HG02678 (cell line): Measurements from ENCODE around the gene PHF2.

Experiments used
- ATAC-seq: cut with Tn5 transposase; IDR thresholded peaks from one replicate; pipeline ENCODE4 v1.9.1; 2021; ENCODE audit warnings: mild to moderate bottlenecking, moderate library complexity; ENCODE audit not compliant: unreplicated experiment

Gene PHF2

DNA sequence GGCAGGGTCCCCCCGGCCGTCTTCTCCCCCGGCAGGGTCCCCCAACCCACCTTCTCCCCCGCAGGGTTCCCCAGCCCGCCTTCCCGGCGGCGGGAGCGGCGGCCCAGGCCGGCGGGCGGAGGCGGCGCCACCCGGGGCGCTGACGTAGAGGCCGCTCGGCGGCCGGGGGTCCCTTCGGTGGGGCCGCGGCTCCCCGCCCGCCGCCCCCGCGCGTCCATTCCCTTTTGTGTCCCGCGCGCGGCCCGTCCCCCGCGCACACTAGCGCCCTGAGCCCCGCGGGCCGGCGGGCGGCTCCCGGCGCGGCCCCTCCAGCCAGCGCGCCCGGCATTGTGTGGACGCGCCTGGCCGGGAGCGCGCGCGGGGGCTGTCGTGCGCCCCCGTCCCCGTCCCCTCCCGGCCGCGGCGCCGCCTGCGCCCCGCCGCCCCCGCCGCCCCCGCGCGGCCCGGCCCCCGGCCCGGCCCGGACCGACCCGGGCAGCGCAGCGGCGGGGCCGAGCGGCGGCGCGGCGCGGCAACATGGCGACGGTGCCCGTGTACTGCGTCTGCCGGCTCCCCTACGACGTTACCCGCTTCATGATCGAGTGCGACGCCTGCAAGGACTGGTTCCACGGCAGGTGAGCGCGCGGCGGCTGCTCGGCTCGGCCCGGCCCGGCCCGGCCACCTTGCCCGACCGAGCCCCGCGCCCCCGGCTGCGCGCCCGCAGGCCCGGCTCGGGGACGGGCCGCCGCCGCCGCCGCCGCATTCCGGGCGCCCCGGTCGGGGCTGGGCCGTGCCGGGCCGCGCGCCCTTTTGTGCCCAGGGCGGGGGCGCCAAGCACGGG, at the start of gene PHF2:
Gene PHF2, plus strand, starts transcription at position 327 of the 820 bp plus-strand sequence. Its CDS starts 190 bp downstream, at position 517.
- peak; percentile 43 for ATAC-seq

DNA sequence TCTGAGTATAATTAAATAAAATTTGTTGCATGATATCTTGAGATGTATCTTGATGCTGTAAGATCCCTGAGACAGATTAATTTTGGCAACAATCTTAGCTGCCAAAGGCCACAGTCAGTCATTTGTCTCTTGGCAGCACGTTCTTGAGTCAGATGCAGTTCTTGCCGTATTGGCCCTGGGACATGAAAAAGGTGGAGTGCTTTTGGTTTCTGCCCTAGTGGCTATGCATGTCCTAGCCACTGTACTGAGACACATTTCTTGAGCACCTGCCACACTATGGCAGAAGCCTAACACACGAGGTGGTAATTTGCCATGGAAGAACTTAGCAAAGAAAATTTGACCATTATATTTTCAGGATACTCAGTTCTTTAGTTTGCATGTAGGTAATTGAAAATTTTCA, 45.0 kb upstream of the PHF2 start:
- ATAC-seq = no peak

DNA sequence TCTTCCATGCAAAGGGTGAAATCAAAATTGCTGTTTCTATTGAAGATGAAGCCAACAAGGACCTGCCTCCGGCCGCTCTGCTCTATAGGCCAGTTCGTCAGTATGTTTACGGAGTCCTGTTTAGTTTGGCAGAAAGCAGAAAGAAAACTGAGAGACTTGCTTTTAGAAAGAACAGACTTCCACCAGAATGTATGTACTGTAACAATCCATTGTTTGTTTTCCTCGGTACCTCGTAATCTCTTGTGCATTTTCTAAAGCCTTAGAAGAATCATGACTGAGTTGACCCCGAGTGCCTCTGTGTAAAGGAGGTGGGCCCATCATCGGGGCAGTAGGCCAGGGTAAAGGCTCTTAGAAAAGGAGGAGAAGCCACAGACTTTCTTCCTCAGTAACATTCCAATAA, 44.2 kb upstream of the PHF2 start:
- no peak for ATAC-seq

GRCh38 chr9:93533863-93534262, 42.5 kb upstream of the PHF2 start:
- ATAC-seq = no peak

DNA sequence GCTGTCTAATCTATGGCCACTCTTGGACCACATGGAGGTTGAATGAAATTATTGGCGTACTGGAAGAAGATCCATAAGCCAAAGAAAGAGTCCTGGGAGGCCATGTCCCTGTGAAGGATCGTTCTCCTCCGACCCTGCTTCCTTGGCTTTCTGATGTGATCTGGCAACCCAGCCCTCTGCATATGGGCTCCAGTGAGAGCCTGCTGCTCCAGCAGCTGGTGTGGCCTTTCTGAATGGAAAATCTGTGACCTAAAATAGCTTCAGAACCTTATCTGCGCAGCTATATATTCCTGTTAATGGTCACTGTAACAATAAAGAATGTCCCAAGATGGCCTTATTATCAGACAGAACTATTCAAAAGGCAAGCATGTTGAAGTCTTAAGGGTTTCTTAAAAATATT, 40.2 kb upstream of the PHF2 start:
- no peak for ATAC-seq

- no peak for ATAC-seq
These were observed 39.5 kb upstream of the PHF2 start for GRCh38 chr9:93536874-93537273.

DNA sequence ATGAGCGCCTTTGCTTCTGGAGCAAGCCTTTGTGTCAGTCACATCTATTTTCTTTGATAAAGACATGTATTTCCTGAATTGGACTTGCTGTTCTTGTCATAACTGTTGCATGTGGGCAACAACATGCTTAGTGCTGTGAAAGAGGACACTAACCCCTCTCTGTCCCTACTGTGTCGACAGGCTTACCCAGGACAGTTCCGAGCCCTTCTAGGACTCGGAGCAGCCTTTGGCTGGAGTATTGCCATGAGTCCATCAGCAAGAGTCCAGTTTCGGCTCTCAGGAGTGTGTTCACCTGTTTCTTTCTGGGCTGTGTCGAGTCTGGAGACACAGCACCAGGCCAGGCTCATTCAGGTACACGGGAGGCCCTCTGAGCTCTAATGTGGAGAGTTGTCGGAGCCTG, 36.1 kb upstream of the PHF2 start:
- ATAC-seq = no peak

DNA sequence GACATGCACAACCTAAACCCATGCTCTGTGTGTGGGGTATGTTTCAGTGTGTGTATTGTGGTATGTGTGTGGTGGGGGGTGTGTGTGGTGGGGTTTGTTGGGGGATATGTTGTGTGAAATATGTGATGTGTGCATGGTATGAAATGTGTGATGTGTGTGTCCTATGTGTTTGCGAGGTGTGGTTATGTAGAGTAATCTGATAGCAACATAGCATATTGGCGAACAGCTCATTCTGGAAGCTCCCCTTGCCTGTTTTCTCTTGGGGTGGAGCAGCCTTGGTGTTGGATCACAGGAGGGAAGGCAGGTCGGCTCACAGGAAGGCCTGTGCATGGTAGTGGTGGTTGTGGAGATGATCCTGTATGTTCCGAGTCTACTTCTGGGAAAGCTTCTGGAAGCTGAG, 35.4 kb upstream of the PHF2 start:
- ATAC-seq = no peak

DNA sequence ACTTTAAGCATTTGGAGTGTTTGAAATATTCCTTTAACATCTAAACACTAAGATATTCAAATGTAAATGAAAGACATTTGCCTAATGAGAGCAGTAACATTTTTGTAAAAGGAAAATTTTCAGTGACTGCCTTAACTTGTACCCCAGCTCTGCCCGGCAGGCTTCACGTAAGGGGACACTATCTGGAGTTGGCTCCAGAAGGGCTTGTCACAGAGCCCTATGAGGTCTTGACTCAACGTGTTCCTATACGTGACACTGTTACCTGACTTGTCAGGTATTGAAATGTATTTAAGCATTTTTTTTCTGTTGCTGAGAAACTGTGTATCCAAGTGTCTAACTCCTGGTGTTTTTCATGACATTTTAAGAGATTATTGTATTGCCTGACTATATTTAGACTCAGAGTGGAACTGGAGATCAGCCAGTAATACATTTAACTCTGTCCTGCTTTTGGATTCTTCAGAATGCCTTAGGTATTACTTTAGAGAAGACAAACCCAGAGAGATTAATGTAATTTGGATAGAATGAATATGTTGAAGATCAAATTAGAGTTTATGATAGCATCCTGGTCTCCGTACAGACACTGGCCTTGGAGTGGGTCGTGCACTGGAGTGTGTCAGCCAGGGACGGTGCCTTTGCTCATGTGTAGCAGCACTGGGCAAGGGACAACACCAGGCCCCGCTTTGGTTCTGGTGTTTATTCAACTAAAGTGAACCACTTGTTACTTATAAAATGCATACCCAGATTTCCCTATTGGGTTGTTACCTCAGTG, 34.6 kb upstream of the PHF2 start:
- ATAC-seq = no peak

DNA sequence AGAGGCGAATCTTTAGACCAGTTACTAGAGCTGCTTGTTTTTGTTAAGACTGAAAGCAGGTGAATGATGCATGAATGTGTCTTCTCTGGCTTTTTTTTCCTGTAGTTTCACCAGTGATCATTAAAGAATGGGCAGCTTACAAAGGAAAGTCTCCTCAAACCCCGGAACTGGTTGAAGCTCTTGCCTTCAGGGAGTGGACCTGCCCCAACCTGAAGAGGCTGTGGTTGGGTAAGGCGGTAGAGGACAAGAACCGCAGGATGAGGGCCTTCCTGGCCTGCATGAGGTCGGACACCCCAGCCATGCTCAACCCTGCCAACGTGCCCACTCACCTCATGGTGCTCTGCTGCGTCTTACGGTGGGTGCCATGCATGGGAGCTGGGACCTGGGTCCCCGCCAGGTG, 33.3 kb upstream of the PHF2 start:
- no peak for ATAC-seq

- no peak for ATAC-seq
These were observed 30.0 kb upstream of the PHF2 start for GRCh38 chr9:93546356-93546755.

GRCh38 chr9:93549611-93550010, 26.8 kb upstream of the PHF2 start:
- no peak for ATAC-seq

- no peak for ATAC-seq
These were observed 23.5 kb upstream of the PHF2 start for GRCh38 chr9:93552923-93553322.

GRCh38 chr9:93555370-93555769, 21.0 kb upstream of the PHF2 start:
- ATAC-seq = no peak

DNA sequence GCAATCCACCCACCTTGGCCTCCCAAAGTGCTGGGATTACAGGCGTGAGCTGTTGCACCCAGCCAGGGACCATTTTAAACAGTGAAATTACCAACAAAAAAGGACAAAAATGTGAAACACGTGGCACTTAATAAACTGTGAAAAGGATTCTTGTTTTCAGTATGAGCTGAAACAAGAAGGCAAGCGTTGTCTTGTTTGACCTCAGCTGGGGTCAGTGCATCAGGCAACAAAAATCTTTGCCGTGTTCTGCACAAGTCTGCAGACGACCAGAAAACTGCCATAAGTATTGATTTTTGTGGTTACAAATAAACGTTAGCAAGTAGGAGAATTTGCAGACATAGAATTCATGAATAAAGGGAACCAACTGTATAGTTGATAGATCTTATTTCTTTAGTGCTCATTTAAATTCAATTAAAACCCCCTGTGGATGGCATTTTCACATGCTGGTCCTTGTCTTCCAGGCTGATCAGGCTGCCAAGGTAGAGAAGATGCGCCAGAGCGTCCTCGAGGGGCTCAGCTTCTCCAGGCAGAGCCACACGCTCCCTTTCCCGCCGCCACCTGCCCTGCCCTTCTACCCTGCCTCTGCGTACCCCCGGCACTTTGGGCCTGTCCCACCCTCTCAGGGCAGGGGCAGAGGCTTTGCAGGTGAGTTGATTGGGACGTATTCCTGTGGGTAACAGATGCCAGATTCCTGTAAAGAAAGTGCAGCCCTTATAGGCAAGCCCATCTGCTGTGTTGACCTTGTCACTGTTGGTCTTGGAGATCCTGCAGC, 18.8 kb upstream of the PHF2 start:
- ATAC-seq = no peak

DNA sequence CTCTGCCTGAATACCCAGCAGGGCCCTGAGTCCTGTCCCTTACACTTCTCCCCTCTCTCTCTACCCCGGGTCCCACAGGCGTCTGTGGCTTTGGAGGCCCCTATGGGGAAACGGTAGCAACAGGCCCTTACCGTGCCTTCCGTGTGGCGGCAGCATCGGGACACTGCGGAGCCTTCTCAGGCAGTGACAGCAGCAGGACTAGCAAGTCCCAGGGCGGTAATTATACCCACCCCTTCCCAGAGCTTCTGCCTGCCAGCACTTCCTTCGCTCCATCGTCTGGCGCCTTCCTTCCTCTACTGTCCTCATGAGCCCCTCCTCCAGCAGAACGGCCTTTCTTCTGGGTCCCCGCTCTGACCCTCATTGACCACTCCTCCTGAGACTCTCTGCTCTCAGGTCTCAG, 17.9 kb upstream of the PHF2 start:
- ATAC-seq = no peak

GRCh38 chr9:93560991-93561390, 15.4 kb upstream of the PHF2 start:
- no peak for ATAC-seq

GRCh38 chr9:93562157-93562556, 14.2 kb upstream of the PHF2 start:
- no peak for ATAC-seq

DNA sequence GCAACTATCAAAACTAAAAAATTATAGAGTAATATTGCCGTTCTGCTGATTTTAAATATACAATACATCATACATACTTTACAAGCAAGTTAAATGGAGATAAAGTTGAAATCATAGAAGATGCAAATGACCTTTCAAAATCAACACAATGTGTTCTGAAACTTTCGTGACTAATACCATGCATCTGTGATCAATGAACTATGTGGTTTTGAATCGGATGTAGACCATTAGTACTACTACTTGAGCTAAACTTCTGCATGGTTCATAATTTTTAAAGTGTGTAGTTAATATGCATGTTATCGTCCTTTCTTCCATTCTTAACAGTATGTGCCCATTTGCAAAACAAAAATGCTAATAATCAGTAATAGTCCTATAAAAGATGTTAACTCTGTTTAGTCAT, 11.3 kb upstream of the PHF2 start:
- no peak for ATAC-seq

GRCh38 chr9:93566408-93567270, 9.7 kb upstream of the PHF2 start:
- peak; percentile 90 for ATAC-seq
